Measurements from ENCODE around the gene CCDC85A.

The CCDC85A gene

GRCh38 chr2:56361844-56362243 is 178.1 kb downstream of the CCDC85A start:
- TF ChIP-seq SUZ12 (IDR thresholded peaks at IDR 0.05; ENCODE audit: extremely low read depth, insufficient read depth, insufficient read length) (no peak), ZNF274 (IDR thresholded peaks at IDR 0.05; ENCODE audit: low read depth, low read length) (no peak), YY1 (IDR thresholded peaks at IDR 0.05; ENCODE audit: insufficient read depth, insufficient read length) (no peak)
- H3K4me1 ChIP-seq (ENCODE audit: insufficient read depth, insufficient read length) = no peaks in the 10 kb centered on the region
- no peak overlapping the region for H3K9ac ChIP-seq (ENCODE audit: insufficient read length, low read depth)
- no peak for DNase-seq (ENCODE audit: low read depth, low spot score)
- H3K4me3 ChIP-seq (ENCODE audit: insufficient read length, low read depth) = no peak overlapping the region
- H3K9me3 ChIP-seq (ENCODE audit: insufficient read depth, low read length) = no peaks in the 10 kb centered on the region
- H3K36me3 ChIP-seq (ENCODE audit: insufficient read depth, insufficient read length, low read length) = no peaks in the 10 kb centered on the region
- no peaks in the 10 kb centered on the region for H3K27me3 ChIP-seq (ENCODE audit: insufficient read depth, insufficient read length)

- H3K36me3 ChIP-seq (ENCODE audit: insufficient read depth, insufficient read length, low read length) = no peaks in the 10 kb centered on the region
- no peak overlapping the region for H3K4me3 ChIP-seq (ENCODE audit: insufficient read length, low read depth)
- H3K9me3 ChIP-seq (ENCODE audit: insufficient read depth, low read length) = no peaks in the 10 kb centered on the region
- no peak for DNase-seq (ENCODE audit: low read depth, low spot score)
- H3K27me3 ChIP-seq (ENCODE audit: insufficient read depth, insufficient read length) = no peaks in the 10 kb centered on the region
- H3K9ac ChIP-seq (ENCODE audit: insufficient read length, low read depth) = no peak overlapping the region
- TF ChIP-seq ZNF274 (IDR thresholded peaks at IDR 0.05; ENCODE audit: low read depth, low read length) (no peak), SUZ12 (IDR thresholded peaks at IDR 0.05; ENCODE audit: extremely low read depth, insufficient read depth, insufficient read length) (no peak)
- H3K4me1 ChIP-seq (ENCODE audit: insufficient read depth, insufficient read length) = no peaks in the 10 kb centered on the region
Observed at GRCh38 chr2:56364902-56365301, 181.1 kb downstream of the CCDC85A start.

- no peak for TF ChIP-seq YY1 (IDR thresholded peaks at IDR 0.05; ENCODE audit: insufficient read depth, insufficient read length)
- Histone ChIP-seq H3K9ac (ENCODE audit: insufficient read length, low read depth) (no peak overlapping the region), H3K36me3 (ENCODE audit: insufficient read depth, insufficient read length, low read length) (no peaks in the 10 kb centered on the region), H3K4me1 (ENCODE audit: insufficient read depth, insufficient read length) (no peaks in the 10 kb centered on the region), H3K4me3 (ENCODE audit: insufficient read length, low read depth) (no peak overlapping the region), H3K9me3 (ENCODE audit: insufficient read depth, low read length) (no peaks in the 10 kb centered on the region), H3K27me3 (ENCODE audit: insufficient read depth, insufficient read length) (no peaks in the 10 kb centered on the region)
- no peak for DNase-seq (ENCODE audit: low read depth, low spot score)
Observed at GRCh38 chr2:56369316-56369715, 185.5 kb downstream of the CCDC85A start.

GRCh38 chr2:56372071-56372656 is 188.4 kb downstream of the CCDC85A start:
- no peaks in the 10 kb centered on the region for H3K27me3 ChIP-seq (ENCODE audit: insufficient read depth, insufficient read length)
- TF ChIP-seq SUZ12 (IDR thresholded peaks at IDR 0.05; ENCODE audit: extremely low read depth, insufficient read depth, insufficient read length) (no peak), ZNF274 (IDR thresholded peaks at IDR 0.05; ENCODE audit: low read depth, low read length) (no peak), YY1 (IDR thresholded peaks at IDR 0.05; ENCODE audit: insufficient read depth, insufficient read length) (no peak)
- no peak overlapping the region for H3K4me3 ChIP-seq (ENCODE audit: insufficient read length, low read depth)
- no peak overlapping the region for H3K9ac ChIP-seq (ENCODE audit: insufficient read length, low read depth)
- H3K36me3 ChIP-seq (ENCODE audit: insufficient read depth, insufficient read length, low read length) = no peaks in the 10 kb centered on the region
- H3K4me1 ChIP-seq (ENCODE audit: insufficient read depth, insufficient read length) = no peaks in the 10 kb centered on the region
- no peak for DNase-seq (ENCODE audit: low read depth, low spot score)
- no peaks in the 10 kb centered on the region for H3K9me3 ChIP-seq (ENCODE audit: insufficient read depth, low read length)

GRCh38 chr2:56375251-56375650 is 191.5 kb downstream of the CCDC85A start:
- Histone ChIP-seq H3K36me3 (ENCODE audit: insufficient read depth, insufficient read length, low read length) (no peaks in the 10 kb centered on the region), H3K4me3 (ENCODE audit: insufficient read length, low read depth) (no peak overlapping the region), H3K27me3 (ENCODE audit: insufficient read depth, insufficient read length) (no peaks in the 10 kb centered on the region), H3K4me1 (ENCODE audit: insufficient read depth, insufficient read length) (no peaks in the 10 kb centered on the region), H3K9me3 (ENCODE audit: insufficient read depth, low read length) (no peaks in the 10 kb centered on the region), H3K9ac (ENCODE audit: insufficient read length, low read depth) (no peak overlapping the region)
- TF ChIP-seq YY1 (IDR thresholded peaks at IDR 0.05; ENCODE audit: insufficient read depth, insufficient read length) (no peak), ZNF274 (IDR thresholded peaks at IDR 0.05; ENCODE audit: low read depth, low read length) (no peak), SUZ12 (IDR thresholded peaks at IDR 0.05; ENCODE audit: extremely low read depth, insufficient read depth, insufficient read length) (no peak)
- DNase-seq (ENCODE audit: low read depth, low spot score) = no peak

- Histone ChIP-seq H3K27me3 (ENCODE audit: insufficient read depth, insufficient read length) (no peaks in the 10 kb centered on the region), H3K4me1 (ENCODE audit: insufficient read depth, insufficient read length) (no peaks in the 10 kb centered on the region), H3K4me3 (ENCODE audit: insufficient read length, low read depth) (no peak overlapping the region), H3K36me3 (ENCODE audit: insufficient read depth, insufficient read length, low read length) (no peaks in the 10 kb centered on the region), H3K9me3 (ENCODE audit: insufficient read depth, low read length) (no peaks in the 10 kb centered on the region), H3K9ac (ENCODE audit: insufficient read length, low read depth) (no peak overlapping the region)
- no peak for DNase-seq (ENCODE audit: low read depth, low spot score)
- no peak for TF ChIP-seq YY1 (IDR thresholded peaks at IDR 0.05; ENCODE audit: insufficient read depth, insufficient read length)
- no peak for TF ChIP-seq ZNF274 (IDR thresholded peaks at IDR 0.05; ENCODE audit: low read depth, low read length)
- no peak for TF ChIP-seq SUZ12 (IDR thresholded peaks at IDR 0.05; ENCODE audit: extremely low read depth, insufficient read depth, insufficient read length)
Observed at GRCh38 chr2:56376699-56377665, 193.2 kb downstream of the CCDC85A start.

- Histone ChIP-seq H3K27me3 (ENCODE audit: insufficient read depth, insufficient read length) (no peaks in the 10 kb centered on the region), H3K4me1 (ENCODE audit: insufficient read depth, insufficient read length) (no peaks in the 10 kb centered on the region), H3K36me3 (ENCODE audit: insufficient read depth, insufficient read length, low read length) (no peaks in the 10 kb centered on the region), H3K4me3 (ENCODE audit: insufficient read length, low read depth) (no peak overlapping the region), H3K9me3 (ENCODE audit: insufficient read depth, low read length) (no peaks in the 10 kb centered on the region), H3K9ac (ENCODE audit: insufficient read length, low read depth) (no peak overlapping the region)
- no peak for DNase-seq (ENCODE audit: low read depth, low spot score)
- TF ChIP-seq ZNF274 (IDR thresholded peaks at IDR 0.05; ENCODE audit: low read depth, low read length) (no peak), SUZ12 (IDR thresholded peaks at IDR 0.05; ENCODE audit: extremely low read depth, insufficient read depth, insufficient read length) (no peak), YY1 (IDR thresholded peaks at IDR 0.05; ENCODE audit: insufficient read depth, insufficient read length) (no peak)
Observed at GRCh38 chr2:56379066-56379465, 195.3 kb downstream of the CCDC85A start.

Measured in NT2/D1 (cell line).